Stimulated activated CD4-positive, alpha-beta T cell treated with anti-CD3 and anti-CD28 coated beads, TNF-alpha, amount 100 ng/mL, for 4 hours (primary cell): ENCODE results near the gene PDE6A.

Experiments used
- DNase-seq, 3 experiments: peaks; one replicate each; pipeline ENCODE4 v3.0.0-alpha.2; 2020; ENCODE audit warnings: low read depth in 3 of 3

PDE6A gene

DNA sequence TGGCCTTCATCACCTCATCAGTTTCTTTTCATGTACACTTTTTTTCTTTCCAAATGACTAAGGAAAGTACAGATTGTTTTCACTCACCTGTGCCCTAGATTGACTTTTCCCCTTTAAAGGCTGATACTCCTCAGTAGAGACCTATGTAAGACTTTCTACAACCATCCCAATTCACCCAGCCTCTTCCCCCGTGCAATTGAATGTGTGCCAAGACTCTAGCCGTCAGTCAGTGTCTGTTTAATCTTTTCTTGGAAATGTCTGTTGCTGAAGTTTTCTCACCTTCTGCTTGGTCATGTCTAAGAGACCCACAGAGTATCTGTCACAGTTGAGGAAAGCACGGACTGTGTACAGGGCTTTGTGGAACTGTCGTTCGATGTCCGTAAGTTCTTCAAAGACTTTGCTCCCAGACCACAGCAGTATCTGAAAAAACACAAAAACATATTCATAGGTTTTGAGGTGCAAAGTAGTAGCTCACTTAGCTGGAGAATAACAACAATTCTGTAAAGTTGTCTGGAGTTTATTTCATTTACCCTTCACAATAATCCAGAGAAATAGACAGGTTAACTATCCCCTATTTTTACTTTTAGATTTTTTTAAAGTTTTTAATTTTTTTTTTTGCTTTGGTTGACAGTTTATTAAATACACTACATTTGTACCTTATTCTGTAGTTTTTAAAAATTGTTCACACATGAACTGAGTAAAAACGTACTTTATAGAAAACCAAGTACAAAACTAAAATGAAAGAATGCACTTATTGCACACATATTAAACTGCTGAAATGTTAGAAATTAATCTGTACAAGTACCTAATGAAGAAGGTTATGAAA, 13.6 kb downstream of the PDE6A start:
- no peak for DNase-seq

DNA sequence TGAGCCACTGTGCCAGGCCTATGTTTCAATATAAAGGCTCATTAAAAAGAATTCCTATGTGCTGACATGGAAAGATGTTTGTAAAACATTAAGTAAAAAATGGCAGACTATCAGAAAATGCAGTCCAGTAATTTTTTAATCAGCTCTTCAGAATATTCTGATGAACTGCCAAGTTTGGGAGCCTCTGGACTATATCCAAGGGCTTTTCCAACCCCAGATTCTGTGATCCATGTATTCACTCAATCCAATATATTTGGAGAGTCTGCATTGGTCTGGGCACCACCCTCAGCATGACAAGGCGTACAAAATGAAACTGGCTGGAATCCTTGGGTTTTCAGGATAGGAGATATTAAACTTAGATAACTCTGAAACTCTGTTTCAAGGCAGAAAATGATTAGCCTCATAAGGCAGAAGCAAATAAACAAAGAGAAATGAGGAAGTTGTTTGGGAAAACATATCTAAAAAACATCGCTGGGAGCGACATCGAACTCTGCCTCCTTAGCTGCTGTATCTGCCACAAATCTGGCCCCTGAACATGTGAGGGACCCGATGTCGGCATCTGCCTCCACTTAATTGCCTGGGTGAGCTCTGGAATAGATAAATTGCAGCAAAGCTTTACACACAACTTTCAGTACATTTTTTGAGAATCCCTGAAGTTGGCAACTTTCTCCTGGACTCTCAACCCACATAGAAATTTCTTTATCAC, 14.4 kb downstream of the PDE6A start:
- DNase-seq: no peak

DNA sequence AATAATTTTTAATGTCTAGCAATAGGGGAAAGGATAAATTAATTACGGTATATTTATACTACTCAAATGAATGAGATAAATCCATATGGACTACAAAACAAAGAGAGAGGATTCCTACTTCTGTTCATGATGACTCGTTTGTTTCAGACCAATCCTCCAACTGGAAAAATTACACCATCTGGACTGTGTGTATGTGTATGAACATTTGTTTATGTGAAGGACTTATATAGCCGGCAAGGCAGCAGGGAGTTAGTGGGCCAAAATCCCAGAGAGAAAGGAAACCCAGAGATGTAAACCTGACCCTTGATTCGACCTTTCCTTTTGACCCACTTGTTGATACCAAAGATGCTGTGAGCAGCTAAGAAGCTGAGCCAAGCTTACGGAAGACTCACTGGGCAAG, 20.1 kb downstream of the PDE6A start:
- DNase-seq: no peak

DNA sequence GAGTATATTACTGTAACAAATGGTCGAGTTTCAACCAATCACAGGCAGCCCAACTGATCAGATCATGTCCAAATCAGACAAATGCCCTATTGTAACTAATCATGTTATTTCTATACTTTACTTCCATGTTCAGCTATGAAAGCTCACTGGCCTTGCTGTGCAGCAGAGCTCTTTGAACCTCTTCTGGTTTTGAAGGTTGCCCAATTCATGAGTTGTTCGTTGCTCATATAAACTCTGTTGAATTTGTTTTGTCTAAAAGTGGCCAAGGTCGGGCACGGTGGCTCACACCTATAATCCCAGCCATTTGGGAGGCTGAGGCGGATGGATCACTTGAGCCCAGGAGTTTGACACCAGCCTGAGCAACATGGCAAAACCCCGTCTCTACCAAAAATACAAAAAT, 21.6 kb downstream of the PDE6A start:
- no peak for DNase-seq

DNA sequence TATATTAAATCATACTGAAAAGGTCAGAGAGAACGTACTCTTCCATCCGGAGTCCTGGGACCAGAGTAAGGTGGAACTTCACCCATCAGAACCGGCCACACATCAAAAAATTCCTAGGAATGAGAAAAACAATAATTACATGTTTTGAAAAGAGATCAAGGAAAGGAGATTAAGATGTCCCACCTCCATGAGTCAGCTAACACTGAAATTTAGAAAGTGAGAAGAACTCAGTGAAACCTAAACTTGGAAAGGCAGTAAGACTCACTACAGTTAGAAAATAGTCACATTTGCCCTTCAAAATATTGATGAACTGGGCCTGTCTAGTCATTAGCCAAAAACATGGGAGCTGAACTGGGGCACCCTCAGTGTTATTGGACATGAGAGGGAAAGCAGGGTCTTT, 23.0 kb downstream of the PDE6A start:
- no peak for DNase-seq

DNA sequence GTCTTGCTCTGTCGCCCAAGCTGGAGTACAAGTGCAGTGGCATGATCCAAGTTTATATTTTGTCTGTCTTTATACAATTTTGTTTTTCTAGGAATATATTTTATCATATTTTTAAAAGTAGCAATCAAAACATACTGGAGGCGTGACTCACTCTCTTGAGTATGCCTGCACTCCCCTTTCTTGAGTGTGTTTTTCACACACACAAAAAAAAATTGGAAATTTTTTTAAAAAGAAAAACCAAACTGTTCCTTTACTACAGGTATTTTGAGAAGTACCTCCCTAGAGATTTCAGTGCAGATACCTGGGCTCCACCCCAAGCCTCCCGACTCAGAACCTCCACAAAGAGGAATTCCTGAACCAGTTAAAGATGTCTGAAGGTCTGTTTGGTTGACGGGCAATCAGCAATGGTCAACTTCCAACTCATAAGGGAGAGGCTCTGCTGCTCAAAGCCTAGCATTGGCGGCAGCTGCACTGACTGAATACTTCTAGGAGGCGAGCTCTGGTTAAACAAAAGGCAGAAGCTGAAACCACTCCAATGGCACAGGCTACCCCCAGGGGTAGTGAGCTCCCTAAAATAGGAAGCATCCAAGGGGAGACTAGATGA, 27.4 kb downstream of the PDE6A start:
- no peak for DNase-seq

DNA sequence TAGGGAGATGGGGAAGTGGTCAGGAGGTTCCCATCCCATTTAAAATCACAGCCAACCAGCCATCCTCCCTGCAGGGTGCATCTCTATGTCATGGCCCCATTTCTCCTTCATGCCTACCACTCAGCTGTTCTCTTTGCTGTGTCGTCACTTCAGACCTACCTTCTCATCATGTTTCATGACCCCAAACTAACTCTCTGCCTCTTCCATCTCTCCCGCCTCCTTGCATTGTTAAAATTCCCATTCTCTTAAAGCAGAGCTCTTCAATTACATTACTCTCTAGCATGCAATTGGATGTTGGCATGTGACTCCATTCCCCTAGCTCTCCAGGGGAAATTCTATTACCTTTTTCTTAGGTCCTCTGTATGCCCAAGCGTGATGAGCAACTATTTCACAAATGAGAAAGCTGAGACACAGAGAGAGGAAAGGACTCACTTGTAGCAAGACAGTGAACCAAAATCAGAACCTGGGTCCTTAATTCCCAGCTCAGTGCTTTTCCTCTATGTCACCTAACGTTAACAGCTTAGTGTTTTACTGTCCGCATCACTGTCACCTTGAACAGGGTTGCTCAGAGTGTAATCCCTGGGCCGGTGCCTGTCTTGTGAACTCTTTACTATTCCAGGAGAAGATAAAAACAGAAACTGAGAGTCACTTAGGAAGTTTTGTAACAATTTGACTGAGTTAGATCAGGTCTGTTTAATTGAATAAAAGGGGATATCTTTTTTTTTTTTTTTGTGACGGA, 28.1 kb downstream of the PDE6A start:
- DNase-seq: no peak

DNA sequence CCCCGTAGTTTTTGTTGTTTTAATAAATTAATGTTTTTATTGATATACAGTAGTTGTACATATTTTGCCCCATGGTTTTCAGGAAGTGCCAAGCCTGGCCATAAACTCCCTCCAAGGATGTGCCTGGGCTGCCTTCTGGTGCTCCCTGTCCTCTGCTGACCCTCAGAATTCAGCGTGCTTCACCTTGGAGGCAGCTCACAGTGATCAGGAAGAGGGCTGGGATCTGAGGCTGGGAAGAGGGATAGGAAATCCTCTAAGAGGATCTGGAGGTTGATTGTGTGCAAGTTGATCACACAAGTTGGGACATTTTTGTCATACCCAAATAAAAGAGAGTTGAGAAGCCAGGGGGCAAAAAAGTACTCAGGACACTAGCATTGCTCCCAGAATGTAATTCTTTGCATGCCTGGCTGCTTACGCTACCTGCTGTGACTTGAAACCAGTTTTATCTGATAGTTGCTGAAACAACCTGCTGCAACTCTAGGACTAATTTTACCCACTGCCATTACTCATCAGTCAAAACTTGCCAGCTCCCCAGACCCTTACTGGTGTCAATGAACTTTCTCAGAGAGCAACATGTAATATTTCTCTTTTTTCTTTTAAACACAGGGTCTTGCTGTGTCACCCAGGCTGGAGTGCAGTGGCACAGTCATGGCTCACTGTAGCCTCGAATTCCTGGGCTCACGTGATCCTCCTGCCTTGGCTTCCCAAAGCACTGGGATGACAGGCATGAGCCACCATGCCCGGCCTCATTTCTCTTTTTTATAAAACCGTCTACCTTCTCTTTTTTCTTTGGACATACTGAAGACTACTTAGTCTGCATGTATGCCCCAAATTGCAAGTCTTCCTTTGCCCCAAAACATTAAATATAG, 29.0 kb downstream of the PDE6A start:
- DNase-seq: no peak

DNA sequence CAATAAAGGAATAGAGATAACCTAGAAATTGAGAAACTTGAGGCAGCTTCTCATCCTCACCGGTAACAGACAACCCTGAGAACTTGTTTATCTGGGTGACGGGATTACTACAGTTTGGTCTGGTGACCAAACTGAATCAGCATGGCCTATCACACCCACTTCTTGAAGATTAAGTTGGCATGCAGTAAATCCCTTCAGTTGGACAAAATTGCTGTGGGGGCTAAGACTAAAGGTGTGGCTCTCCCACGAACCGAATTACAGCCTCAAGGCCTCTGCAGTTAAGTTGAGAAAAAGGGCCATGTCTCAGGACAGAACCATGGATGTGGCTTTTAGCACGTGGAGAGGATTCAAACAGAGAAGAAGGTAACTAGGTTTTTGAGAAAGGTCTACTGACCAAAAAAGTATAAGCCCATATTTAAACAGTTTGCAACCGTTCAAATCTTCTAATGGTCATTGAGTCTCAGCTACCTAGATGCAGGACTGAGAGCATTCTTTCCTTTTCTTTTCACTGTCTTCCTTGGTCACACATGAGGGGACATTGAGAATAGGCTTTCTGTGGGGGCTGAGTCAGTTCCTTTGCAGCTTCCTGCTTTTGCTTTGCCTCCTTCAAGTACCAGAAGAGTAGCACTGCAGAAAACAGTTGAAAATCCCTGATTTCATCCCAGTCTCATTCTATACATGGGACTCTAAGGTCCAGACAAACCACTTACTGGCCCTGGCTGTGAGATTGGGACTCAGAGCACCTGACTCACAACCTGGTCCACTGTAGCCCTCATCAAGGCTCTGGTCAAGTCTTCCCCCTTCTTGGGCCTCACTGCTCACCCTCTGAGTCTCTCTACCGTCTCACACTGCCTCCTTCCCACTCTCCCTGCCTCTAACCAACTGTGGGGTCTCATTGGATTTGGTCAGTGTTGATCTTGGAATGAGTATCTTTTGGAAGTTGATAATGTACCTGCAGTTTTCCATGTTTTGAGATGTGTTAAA, 30.9 kb downstream of the PDE6A start:
- DNase-seq: no peak

DNA sequence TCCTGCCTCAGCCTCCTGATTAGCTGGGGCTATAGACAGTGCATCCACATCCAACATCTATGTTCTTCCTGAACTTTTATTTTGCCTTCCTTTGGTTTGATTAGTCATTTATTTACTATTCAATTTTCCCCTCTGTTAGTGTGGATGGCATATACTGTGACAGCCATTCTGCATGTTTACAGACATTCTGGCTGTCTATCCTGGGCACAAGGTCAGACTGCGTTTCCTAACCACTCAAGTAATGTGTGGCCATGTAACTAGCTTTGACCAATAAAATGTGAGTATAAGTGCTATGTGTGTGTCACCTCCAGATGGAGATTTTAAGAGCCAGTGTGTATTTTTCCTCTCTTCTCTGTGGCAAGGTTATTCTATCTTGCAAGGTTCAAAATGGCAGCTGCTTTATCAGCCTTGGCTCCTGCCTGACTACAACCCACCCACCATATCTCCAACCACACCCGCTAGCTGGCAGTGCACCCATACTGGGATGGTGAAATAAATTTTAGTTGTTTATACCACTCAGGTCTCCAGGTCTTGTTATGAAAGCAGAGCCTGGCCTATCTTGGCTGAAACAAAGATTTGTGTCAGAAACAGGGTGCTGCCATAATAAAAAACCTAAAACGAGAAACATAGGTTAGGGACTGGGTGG, 32.2 kb downstream of the PDE6A start:
- DNase-seq: no peak

DNA sequence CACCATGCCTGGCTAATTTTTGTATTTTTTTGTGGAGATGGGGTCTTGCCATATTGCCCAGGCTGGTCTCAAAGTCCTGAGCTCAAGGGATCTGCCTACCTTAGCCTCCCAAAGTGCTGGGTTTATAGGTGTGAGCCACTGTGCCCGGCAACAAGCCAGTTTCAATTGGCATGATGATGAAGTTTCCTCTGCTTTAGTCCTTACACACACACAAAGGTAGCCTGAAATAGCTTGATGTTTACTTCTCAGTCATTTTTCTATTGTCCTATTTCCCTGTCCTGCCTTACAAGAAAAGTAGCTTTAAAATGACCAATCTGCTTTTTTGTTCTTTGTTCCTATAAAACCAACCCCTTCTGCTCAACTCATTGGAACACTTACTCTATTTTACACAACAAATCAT, 33.6 kb downstream of the PDE6A start:
- no peak for DNase-seq

DNA sequence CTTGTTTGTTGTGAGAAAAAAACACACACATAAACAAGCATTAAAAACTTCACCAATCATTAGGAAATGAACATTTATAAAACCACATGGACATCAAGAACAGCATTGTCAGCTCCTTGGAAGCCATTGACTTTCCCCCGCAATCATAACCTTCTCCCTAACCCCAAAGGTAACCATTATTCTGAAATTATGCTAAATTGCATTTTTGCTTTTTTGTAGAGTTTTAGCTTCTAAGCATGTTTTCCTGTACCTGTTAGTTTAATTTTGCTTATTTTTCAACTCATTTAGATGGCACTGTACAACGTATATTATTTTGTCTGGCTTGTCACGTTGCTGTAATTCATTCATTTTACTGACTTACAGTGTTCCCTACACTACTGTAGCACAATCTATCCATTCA, 36.8 kb downstream of the PDE6A start:
- DNase-seq: no peak

DNA sequence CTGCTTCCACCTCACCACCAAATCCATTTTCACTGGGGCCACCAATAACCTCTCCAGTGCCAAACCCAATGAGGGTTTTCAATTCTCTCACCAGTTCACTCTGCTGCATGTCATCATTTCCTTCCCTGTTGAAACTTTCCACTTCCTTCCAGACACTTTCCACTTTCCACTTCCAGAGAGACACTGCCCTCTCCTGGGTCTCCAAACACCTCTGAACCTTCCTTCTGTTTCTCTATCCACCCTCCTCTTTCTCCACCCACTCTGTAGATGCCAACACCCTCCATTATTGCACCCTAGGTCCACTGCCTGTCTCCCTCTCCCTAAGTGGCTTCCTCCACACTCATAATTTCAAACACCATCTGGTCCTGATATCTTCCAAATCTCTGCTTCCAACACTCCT, 39.6 kb downstream of the PDE6A start:
- no peak for DNase-seq

DNA sequence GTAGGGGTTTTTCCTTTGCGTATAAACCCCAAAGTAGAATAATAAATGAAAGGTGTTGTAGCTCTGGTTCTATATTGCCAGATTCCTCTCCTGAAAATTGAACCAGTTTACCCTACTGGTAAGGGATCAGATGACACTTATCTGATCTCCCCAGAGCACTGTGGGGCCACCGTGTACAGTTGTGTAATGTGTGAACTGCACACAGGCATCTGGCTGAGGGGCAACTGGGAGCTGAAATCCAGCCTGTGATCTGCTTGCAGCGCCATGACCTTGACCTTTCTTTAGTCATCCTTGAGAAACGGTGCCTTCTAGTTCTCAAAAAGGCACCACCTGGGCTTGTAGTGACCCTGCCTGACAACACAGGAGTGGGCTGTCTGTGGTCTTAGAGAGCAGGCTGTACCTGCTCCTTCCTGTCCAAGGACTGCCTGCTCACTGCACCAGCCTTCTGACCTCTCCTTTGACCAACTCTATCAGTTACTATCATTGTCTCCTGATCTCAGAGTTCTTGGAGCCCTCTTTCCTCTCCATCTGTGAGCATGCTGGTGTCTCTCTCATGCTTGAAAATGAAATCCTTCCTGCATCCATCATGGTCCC, 40.2 kb downstream of the PDE6A start:
- no peak for DNase-seq

DNA sequence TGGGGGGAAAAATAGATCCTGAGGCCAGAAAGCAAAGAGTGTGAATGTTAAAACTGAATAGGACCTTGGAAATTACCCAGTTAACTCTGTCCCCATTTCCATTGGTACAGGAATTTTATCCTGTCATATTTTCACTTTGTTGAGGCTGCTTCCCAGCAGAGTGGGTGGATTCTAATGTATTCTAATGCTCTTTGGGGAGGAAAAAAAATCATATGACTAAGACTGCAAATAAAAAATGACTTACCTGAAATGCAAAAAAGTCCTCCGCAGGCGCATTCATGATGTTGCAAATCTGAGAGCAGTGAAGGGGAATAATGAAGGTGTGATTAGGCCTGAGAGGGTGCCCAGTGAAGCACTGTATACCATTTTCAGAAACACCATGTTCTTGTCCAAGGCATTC, 41.2 kb downstream of the PDE6A start:
- no peak for DNase-seq

DNA sequence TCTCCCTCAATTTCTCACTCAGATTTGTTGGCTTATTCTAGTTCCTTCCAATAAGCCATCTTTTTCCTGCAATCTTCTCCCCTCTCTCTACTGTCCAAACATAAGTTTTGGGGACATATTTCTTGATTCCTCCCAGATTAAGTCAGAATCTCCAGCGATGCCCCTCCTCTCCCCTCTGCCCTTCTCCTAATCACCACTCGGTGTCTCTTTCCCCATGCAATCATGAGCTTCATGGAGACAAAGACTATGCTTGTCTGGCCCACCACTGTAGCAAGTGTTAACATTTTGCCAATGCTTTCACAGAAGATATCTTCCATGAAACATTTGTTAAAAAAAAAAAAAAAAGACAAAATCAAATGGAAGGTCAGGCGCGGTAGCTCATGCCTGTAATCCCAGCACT, 42.4 kb downstream of the PDE6A start:
- DNase-seq: no peak

DNA sequence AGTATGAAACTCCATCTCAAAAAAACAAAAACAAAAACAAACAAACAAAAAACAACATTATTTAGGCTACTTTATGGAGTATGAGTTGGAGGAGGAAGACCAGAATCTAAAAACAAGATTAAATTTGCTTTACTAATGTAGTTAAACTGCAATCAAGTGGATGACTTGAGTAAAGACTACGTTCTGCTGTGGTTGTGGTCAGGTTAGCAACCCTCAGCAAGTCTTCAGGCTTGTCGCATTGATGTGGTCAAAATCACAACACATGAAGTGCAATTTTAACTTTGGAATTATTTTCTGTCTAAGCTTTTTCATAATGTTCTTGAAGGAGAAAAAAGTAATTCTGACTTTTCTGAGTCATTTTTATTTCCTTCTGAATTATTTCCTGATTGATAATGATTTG, 43.1 kb downstream of the PDE6A start:
- DNase-seq: no peak

DNA sequence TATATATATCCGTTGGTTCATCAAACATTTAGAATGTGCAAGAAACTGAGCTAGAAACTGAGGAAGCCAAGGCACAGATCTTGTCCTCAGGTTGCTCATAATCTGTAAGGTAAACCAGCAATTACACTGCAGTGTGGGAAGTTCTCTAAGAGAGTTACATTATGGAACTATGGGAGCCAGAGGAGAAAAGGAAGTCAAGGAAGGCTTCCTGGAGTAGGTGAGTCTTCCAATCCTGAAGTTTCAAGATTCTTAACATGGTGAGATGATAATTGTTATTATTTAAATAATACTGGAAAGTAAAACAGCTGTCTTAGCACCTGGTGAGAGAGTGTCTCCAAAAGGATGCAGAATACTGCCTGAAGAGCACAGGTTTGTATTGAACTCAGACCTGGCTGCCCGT, 44.2 kb downstream of the PDE6A start:
- no peak for DNase-seq

DNA sequence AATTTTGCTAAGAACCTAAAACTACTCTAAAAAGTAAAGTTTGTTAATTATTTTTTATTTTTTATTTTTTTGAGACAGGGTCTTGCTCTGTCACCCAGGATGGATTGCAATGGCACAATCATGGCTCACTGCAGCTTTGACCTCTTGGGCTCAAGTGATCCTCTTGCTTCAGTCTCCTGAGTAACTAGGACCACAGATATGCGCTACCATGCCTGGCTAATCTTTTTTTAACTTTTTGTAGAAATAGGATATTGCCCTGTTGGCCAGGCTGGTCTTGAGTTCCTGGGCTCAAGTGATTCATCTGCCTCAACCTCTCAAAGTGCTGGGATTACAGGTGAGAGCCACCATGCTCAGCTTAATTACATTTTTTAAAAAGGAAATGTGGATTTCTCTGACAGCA, 45.8 kb downstream of the PDE6A start:
- no peak for DNase-seq
